CD4-positive, alpha-beta memory T cell (primary cell): Measurements from ENCODE around the gene SPRY1. TPM values are rescaled to one million over a fixed set of nuclear protein-coding genes. Genes with fewer than 3 reads are reported as not detected.
A peak's percentile ranks its signal among the peaks of the same experiment; 100 is the strongest.

Source experiments
- CTCF ChIA-PET: fragments of 350-600 bp; sonication (Branson Sonifier 250); formaldehyde crosslinking; loops from one replicate; lab custom pipeline; 2021; ENCODE audit warnings: inconsistent platforms; ENCODE audit not compliant: partially characterized antibody; lab: Charles Lee
- POLR2A ChIA-PET: fragments of 350-600 bp; sonication (Branson Sonifier 250); formaldehyde crosslinking; loops from one replicate; lab custom pipeline; 2021; ENCODE audit not compliant: partially characterized antibody; lab: Charles Lee
- DNase-seq, 5 donors: peaks; one replicate each; pipeline versions ENCODE4 v3.0.0 to v3.0.0-alpha.2; 2020 to 2022; ENCODE audit warnings: mixed read lengths in 1 of 5
- H3K27ac ChIP-seq: one replicate; pipeline ENCODE4 v1.7.0; 2013; ENCODE audit warnings: low read depth, low read length
- H3K27me3 ChIP-seq: 2 replicates; pipeline ENCODE4 v1.7.0; 2013; ENCODE audit warnings: mild to moderate bottlenecking, low read length, moderate library complexity; ENCODE audit not compliant: insufficient read depth
- H3K36me3 ChIP-seq: 2 replicates; pipeline ENCODE4 v1.7.0; 2013; ENCODE audit warnings: mild to moderate bottlenecking, low read length, moderate library complexity; ENCODE audit not compliant: insufficient read depth
- H3K4me1 ChIP-seq: 2 replicates; pipeline ENCODE4 v1.7.0; 2013; ENCODE audit warnings: mild to moderate bottlenecking, low read length, moderate library complexity; ENCODE audit not compliant: insufficient read depth
- H3K4me3 ChIP-seq, 2 donors: one replicate each; pipeline ENCODE4 v1.7.0; 2013; ENCODE audit warnings: low read length in 2 of 2, mild to moderate bottlenecking in 1 of 2
- H3K9me3 ChIP-seq, 2 donors: one replicate each; pipeline ENCODE4 v1.7.0; 2013; ENCODE audit warnings: low read length in 2 of 2, control low read depth in 1 of 2; ENCODE audit not compliant: control insufficient read depth in 1 of 2
- H3K27ac Mint-ChIP-seq, 7 donors: one replicate each; pipeline ENCODE4 v1.8.0; 2020 to 2021; ENCODE audit warnings: mixed read lengths in 7 of 7, mild to moderate bottlenecking in 6 of 7, inconsistent platforms in 3 of 7, moderate library complexity in 3 of 7
- H3K27me3 Mint-ChIP-seq, 2 donors: one replicate each; pipeline ENCODE4 v1.8.0; 2020 to 2021; ENCODE audit warnings: mixed read lengths in 2 of 2
- H3K36me3 Mint-ChIP-seq, 2 donors: one replicate each; pipeline ENCODE4 v1.8.0; 2020 to 2021; ENCODE audit warnings: mixed read lengths in 2 of 2, inconsistent platforms in 1 of 2, mild to moderate bottlenecking in 1 of 2
- H3K4me1 Mint-ChIP-seq, 4 donors: one replicate each; pipeline ENCODE4 v1.8.0; 2020 to 2021; ENCODE audit warnings: mixed read lengths in 4 of 4, mild to moderate bottlenecking in 1 of 4
- H3K4me3 Mint-ChIP-seq, 8 donors: one replicate each; pipeline ENCODE4 v1.8.0; 2020 to 2021; ENCODE audit warnings: mixed read lengths in 8 of 8, mild to moderate bottlenecking in 7 of 8, moderate library complexity in 6 of 8, inconsistent platforms in 3 of 8
- H3K9me3 Mint-ChIP-seq, 8 donors: one replicate each; pipeline ENCODE4 v1.8.0; 2020 to 2021; ENCODE audit warnings: mixed read lengths in 8 of 8, mild to moderate bottlenecking in 5 of 8, inconsistent platforms in 3 of 8, moderate library complexity in 1 of 8
- intact Hi-C: fragments of 100-400 bp; cut with micrococcal nuclease; formaldehyde crosslinking; loops from one replicate; pipeline ENCODE4 v1.15.1; 2023
- polyA plus RNA-seq, 2 donors: library from polyadenylated mRNA; unstranded; fragments of 300-500 nt; fragmentation: Illumina TruSeq; gene quantifications; one replicate each; pipeline ENCODE4 v1.2.3, GENCODE V29; 2021
- total RNA-seq, 2 experiments: library from RNA; stranded (reverse); gene quantifications; one replicate each; pipeline ENCODE4 v1.2.3, GENCODE V29; 2021

The SPRY1 gene
- total and polyA plus RNA-seq, 4 experiments from 2014 or later = 4.4 to 8.2 (median 6.1) TPM

- Histone ChIP-seq H3K27me3 (no peaks in the 10 kb centered on the region), H3K4me3 (no peak overlapping the region), H3K9me3 (no peaks in the 10 kb centered on the region), H3K27ac (no peak overlapping the region), H3K4me1 (peaks cover 8% of the 10 kb centered on the region), H3K36me3 (no peaks in the 10 kb centered on the region)
- CTCF ChIA-PET = interaction anchor here (1.0 kb wide), 1 partner anchor 10 kb away, joined by 3 read pairs; no protein-coding TSS in a partner anchor
- no peak for DNase-seq
- Mint-ChIP-seq H3K4me1 (peaks cover 8 to 17% (median 15%) of the 10 kb centered on the region in 4 donors), H3K36me3 (no peaks in the 10 kb centered on the region), H3K27me3 (peaks cover 2 to 5% of the 10 kb centered on the region in 2 donors), H3K27ac (peak overlapping the region in 1 of 7 donors; percentile 52), H3K4me3 (no peak overlapping the region), H3K9me3 (no peaks in the 10 kb centered on the region)
- intact Hi-C loops = no loop called here
- POLR2A ChIA-PET = no interaction called here
Observed at GRCh38 chr4:123446865-123447474, 50.4 kb downstream of the SPRY1 start.

- ChIA-PET POLR2A (no interaction called here), CTCF (no interaction called here)
- Histone ChIP-seq H3K4me3 (no peak overlapping the region), H3K36me3 (no peaks in the 10 kb centered on the region), H3K27ac (no peak overlapping the region), H3K4me1 (peaks cover 1% of the 10 kb centered on the region), H3K27me3 (no peaks in the 10 kb centered on the region), H3K9me3 (no peaks in the 10 kb centered on the region)
- H3K4me1 Mint-ChIP-seq = peaks cover 2 to 8% (median 7%) of the 10 kb centered on the region in 4 donors
- intact Hi-C loops = no loop called here
- DNase-seq = no peak
- peak overlapping the region in 1 of 7 donors; percentile 19 for H3K27ac Mint-ChIP-seq
- H3K9me3 Mint-ChIP-seq = peaks cover 0 to 2% (median 0%) of the 10 kb centered on the region in 8 donors
- no peaks in the 10 kb centered on the region for H3K36me3 Mint-ChIP-seq
- H3K4me3 Mint-ChIP-seq = no peak overlapping the region
- peaks cover 3 to 5% of the 10 kb centered on the region in 2 donors for H3K27me3 Mint-ChIP-seq
Observed at GRCh38 chr4:123449362-123449761, 52.8 kb downstream of the SPRY1 start.

- H3K27me3 ChIP-seq = no peaks in the 10 kb centered on the region
- POLR2A ChIA-PET = no interaction called here
- H3K27ac Mint-ChIP-seq = no peak overlapping the region
- peaks cover 0 to 7% (median 5%) of the 10 kb centered on the region in 4 donors for H3K4me1 Mint-ChIP-seq
- no peak overlapping the region for H3K27ac ChIP-seq
- peaks cover 2 to 5% of the 10 kb centered on the region in 2 donors for H3K27me3 Mint-ChIP-seq
- no peaks in the 10 kb centered on the region for H3K36me3 ChIP-seq
- intact Hi-C loops = no loop called here
- H3K9me3 ChIP-seq = no peaks in the 10 kb centered on the region
- H3K4me1 ChIP-seq = no peaks in the 10 kb centered on the region
- no peak overlapping the region for H3K4me3 Mint-ChIP-seq
- no peak for DNase-seq
- H3K4me3 ChIP-seq = no peak overlapping the region
- CTCF ChIA-PET = no interaction called here
- no peaks in the 10 kb centered on the region for H3K36me3 Mint-ChIP-seq
- peaks cover 0 to 2% (median 0%) of the 10 kb centered on the region in 8 donors for H3K9me3 Mint-ChIP-seq
Observed at GRCh38 chr4:123449780-123450179, 53.2 kb downstream of the SPRY1 start.

GRCh38 chr4:123450393-123450792 lies 53.8 kb downstream of the SPRY1 start:
- H3K36me3 Mint-ChIP-seq = no peaks in the 10 kb centered on the region
- H3K4me3 ChIP-seq = no peak overlapping the region
- peaks cover 0 to 2% (median 0%) of the 10 kb centered on the region in 8 donors for H3K9me3 Mint-ChIP-seq
- no peaks in the 10 kb centered on the region for H3K27me3 ChIP-seq
- ChIA-PET CTCF (no interaction called here), POLR2A (no interaction called here)
- H3K4me1 Mint-ChIP-seq = peaks cover 0 to 7% (median 5%) of the 10 kb centered on the region in 4 donors
- no peak overlapping the region for H3K4me3 Mint-ChIP-seq
- no peaks in the 10 kb centered on the region for H3K9me3 ChIP-seq
- no peak overlapping the region for H3K27ac Mint-ChIP-seq
- no peaks in the 10 kb centered on the region for H3K36me3 ChIP-seq
- H3K27me3 Mint-ChIP-seq = peaks cover 2 to 5% of the 10 kb centered on the region in 2 donors
- DNase-seq = no peak
- H3K4me1 ChIP-seq = no peaks in the 10 kb centered on the region
- intact Hi-C loops = no loop called here
- no peak overlapping the region for H3K27ac ChIP-seq

- no peak overlapping the region for H3K27ac ChIP-seq
- Mint-ChIP-seq H3K36me3 (no peaks in the 10 kb centered on the region), H3K27me3 (peaks cover 2 to 7% of the 10 kb centered on the region in 2 donors), H3K4me1 (peaks cover 0 to 6% (median 5%) of the 10 kb centered on the region in 4 donors), H3K9me3 (peaks cover 0 to 2% (median 0%) of the 10 kb centered on the region in 8 donors), H3K4me3 (no peak overlapping the region), H3K27ac (no peak overlapping the region)
- CTCF ChIA-PET = no interaction called here
- POLR2A ChIA-PET = no interaction called here
- no peaks in the 10 kb centered on the region for H3K4me1 ChIP-seq
- H3K4me3 ChIP-seq = no peak overlapping the region
- no peaks in the 10 kb centered on the region for H3K36me3 ChIP-seq
- intact Hi-C loops = no loop called here
- no peaks in the 10 kb centered on the region for H3K27me3 ChIP-seq
- DNase-seq = no peak
- no peaks in the 10 kb centered on the region for H3K9me3 ChIP-seq
Observed at GRCh38 chr4:123452616-123453015, 56.0 kb downstream of the SPRY1 start.

- Histone ChIP-seq H3K4me1 (no peaks in the 10 kb centered on the region), H3K27me3 (no peaks in the 10 kb centered on the region), H3K36me3 (no peaks in the 10 kb centered on the region), H3K9me3 (no peaks in the 10 kb centered on the region), H3K27ac (no peak overlapping the region), H3K4me3 (no peak overlapping the region)
- no peak overlapping the region for H3K4me3 Mint-ChIP-seq
- CTCF ChIA-PET = no interaction called here
- peaks cover 2 to 7% of the 10 kb centered on the region in 2 donors for H3K27me3 Mint-ChIP-seq
- peaks cover 0 to 2% (median 0%) of the 10 kb centered on the region in 8 donors for H3K9me3 Mint-ChIP-seq
- POLR2A ChIA-PET = no interaction called here
- intact Hi-C loops = no loop called here
- no peak for DNase-seq
- H3K36me3 Mint-ChIP-seq = no peaks in the 10 kb centered on the region
- no peak overlapping the region for H3K27ac Mint-ChIP-seq
- H3K4me1 Mint-ChIP-seq = peaks cover 0 to 6% (median 5%) of the 10 kb centered on the region in 4 donors
Observed at GRCh38 chr4:123453061-123453680, 56.6 kb downstream of the SPRY1 start.
